Stimulated activated CD4-positive, alpha-beta T cell treated with anti-CD3 and anti-CD28 coated beads, Interleukin-1b, Interleukin-23, amount 100 ng/mL, for 4 hours (primary cell): ENCODE measurements around the gene GPR65.
A peak's percentile ranks its signal among the peaks of the same experiment; 100 is the strongest.

ENCODE experiments used
- DNase-seq, 2 donors: peaks; one replicate each; pipeline ENCODE4 v3.0.0-alpha.2; 2020; ENCODE audit warnings: low read depth in 2 of 2

Gene GPR65, protein sequence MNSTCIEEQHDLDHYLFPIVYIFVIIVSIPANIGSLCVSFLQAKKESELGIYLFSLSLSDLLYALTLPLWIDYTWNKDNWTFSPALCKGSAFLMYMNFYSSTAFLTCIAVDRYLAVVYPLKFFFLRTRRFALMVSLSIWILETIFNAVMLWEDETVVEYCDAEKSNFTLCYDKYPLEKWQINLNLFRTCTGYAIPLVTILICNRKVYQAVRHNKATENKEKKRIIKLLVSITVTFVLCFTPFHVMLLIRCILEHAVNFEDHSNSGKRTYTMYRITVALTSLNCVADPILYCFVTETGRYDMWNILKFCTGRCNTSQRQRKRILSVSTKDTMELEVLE

DNA sequence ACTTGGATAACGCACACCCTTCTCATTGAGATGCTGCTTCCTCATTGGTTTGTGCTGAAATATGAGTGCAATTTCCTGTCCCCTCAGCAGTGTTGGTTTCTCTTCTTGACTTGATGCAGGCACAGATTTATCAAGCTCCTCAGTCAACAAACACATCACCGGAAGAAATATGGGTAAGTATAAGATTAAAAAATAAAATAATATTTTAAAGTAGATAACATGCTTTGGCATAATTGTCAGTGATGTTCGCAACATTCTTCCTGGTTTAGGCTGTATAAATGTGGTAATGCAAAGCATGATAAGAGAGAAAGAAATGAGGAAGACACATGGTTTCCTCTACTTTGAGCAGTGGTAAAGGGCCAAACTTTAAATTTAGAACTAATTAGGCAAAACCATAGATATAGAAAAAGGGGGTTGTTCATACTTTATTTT is at the start of gene GPR65:
Gene GPR65 (plus strand): TSS at position 86 of the 432 bp plus-strand sequence. CDS start 5,713 bp downstream, outside the sequence.
- peak in 1 of 2 donors; percentile 18 for DNase-seq

DNA sequence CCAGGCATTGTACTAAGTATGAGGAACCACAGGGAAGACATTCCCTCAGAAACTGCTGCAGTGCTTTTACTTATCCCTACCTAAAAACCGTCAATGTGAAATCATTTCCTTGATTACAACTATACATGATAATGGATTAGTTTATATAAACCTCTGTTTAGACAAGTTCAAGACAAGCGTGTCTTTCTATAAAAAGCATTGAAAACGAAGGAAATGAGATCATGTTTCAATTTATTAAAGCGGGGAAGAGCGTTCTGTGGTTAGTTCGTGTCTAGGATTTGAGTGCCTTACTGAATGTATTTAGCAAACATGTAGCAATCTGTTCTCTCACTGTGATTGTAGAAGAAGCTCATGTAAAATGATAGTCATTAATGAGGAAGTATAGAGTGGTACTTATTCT is 49.4 kb upstream of the GPR65 start:
- DNase-seq, result no peak

DNA sequence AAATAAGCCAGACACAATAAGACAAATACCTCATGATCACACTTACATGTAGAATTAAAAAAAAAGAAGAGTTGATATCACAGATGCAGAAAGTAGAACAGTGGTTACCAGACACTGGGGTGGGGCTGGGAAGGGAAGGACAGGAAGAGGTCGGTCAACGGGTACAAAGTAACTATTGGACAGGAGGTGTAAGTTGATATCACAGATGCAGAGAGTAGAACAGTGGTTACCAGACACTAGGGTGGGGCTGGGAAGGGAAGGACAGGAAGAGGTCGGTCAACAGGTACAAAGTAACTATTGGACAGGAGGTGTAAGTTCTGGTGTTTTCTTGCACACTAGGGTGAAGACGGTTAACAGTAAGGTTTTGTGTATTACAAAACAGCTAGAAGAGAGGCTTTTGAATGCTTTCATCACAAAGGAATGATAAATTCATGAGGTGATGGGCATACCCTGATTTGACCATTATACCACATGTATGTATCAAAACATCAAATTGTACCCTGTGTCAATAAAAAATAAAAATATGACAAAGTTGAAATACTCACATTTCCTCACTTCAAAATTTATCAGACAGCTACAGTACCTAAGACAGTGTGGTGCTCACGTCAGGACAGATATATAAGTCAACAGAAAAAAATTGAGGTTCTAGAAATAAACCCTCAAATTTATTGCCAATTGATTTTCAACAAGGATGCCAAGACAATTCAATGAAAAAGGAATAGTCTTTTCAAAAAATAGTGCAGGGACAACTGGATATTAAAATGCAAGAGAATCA is 44.7 kb upstream of the GPR65 start:
- DNase-seq, result no peak

DNA sequence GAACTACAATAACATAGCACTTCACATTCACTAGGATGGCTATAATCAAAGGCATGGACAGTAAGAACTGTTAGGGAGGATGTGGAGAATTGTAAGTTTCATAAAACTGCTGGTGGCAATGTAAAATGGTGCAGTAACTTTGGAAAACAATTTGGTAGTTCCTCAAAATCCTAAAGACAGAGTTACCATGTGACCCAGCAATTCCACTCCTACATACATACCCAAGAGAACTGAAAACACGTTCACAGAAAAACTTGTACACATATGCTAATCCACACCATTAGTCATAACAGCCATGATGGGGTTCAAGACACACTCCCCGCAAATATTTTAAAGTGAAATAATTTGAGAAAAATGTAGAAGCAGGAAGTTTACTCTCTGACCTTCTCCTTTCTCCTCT is 43.7 kb upstream of the GPR65 start:
- no peak for DNase-seq

DNA sequence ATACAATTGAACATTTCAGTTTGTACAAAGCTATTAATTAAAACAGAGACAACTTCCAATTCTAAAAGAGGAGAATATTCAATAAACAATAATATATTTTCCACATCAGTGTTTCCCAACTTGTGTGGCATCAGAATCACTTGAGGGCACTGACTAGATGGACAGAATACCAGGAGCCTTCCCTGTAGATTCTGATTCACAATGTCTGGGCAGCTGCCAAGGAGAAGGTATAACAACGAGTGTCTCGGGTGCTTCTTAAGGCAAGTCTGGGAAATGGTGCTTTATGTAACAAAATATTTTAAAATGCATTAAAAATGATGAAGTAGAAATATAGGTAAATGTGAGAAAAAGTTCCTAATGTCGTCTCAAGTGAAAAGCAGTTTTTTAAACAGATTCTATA is 38.1 kb upstream of the GPR65 start:
- DNase-seq, result no peak

DNA sequence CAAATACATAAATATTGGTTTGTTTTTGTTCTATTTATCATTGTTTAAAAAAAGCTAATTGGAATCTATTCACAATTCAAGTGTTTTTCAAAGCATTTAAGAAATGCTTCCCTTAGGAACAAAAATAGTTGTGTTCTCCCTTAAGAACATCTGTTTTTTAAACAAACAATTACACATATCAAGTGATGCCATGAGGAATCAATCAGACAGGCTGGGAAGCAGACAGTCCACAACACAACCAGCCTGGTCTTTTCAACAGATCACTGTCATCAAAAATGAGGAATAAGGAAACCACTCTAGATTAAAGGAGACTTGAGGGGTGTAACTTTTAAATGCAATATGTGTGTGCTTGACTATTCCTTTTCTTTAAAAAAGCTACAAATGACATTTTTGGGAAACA is 37.4 kb upstream of the GPR65 start:
- no peak for DNase-seq

DNA sequence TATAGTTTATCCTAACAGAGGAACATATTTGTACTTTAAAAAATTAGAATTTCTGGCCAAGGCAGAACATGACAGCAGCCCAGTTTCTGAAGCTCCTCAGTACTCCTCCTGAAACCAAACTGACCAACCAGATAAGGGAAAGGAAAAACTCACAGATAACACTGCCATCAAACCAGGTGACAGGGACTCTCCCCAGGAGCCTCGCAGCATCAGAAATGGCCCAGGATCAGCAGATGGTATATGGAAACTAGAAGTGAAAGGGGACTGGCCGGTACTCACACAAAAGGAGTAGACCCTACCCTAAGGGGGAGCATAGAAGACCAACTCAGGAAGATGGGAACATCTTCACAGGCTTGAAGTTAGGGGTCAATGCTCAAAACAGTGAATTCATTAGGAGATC is 33.9 kb upstream of the GPR65 start:
- DNase-seq, result no peak

DNA sequence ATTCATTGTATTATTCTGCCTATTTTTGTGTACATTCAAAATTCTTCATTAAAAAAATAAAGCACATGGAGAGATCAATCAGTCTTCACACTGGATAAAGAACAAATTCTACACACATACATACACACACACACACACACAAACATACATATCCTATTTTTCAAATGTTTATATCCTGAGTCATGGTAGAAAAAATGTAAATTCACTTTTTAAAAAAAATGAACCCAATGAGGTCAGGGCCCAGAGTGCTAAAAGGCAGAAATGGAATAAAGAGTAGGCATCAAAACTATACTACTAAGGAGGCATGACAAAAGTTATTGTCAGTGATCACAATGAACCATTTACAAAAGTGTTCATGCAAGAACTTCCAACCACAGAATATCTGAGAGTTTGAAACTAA is 29.3 kb upstream of the GPR65 start:
- DNase-seq, result no peak

DNA sequence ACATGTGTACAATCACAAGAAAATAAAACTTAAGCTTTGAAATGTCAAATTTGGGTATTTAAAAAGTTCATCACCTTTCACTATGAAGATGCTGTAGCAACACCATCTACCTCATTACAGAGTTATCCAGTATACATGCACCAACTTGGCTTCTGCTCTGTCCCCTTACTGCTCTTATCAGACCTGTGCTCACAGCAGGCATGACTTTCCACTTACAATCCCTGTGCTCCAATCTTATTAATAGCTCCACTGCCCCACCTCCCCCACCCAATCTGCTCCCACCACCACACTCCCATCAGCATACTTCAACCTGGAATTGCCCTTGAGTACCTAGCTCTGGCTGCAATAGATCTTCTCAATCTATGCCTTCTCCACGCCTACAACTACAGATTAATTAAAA is 25.2 kb upstream of the GPR65 start:
- DNase-seq, result no peak

DNA sequence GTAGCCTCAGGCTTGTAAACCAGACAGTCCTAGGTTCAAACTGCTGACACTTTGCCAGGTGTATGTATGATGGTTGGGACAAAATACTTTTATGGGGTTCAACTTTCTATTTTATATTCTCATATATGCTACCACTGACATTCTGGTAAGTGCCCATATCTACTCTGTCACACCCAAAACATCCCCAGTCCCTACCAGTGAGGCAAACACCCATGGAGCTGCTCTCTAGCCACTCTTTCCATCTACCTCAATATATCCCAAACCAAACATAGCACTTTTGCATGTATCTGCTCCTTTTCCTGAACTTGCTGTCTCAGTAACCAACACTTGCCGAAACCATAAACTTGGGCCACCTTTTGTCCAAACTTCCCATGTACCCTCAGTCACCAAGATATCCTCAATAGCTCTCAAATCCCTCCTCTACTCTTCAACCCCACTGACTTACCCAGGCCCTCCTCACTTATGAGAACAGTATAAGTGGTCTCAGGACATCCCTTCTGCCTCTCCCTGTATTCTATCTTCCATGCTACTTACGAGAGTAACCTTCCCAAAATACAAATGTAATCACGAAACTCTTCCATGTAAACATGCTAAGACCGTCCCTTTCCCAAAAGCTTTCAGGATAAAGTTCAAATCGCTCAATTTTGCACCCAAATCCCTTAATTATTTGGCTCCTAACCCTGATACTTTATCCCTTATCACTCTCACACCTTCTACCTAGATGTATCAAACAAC is 15.5 kb upstream of the GPR65 start:
- DNase-seq, result no peak

DNA sequence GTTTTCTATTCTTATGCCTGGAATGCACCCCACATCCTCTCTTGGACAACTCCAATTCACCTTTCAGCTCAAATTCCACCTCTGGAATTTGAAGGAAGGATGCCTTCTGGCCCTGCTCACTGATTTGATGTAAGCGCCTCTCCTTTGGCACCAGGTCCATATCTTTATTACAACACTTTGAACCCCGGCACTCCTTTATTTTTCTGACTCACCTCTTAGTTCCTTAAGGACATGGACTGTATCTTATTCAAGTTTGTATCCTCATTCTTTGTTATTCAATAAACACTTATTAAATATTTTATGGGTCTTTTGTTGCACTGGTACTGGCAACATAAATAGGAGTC is 15.0 kb upstream of the GPR65 start:
- no peak for DNase-seq

DNA sequence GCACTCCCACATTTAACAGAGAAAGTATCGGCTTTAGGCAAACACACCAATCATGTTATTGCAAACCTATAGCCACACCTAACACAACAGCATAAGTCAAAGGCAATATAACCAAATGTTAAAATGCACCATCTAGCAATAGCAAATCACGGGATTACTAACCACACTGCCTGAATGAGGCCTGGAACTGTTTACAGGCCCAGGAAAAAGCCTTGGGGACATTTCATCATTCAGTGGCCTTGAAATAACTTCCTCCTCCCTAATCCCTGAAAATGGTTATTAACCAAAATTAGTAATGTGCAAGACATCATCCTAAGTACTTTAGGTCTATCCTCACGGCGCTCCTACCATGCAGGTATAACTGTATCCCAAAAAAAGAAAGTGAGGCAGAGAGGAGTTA is 14.3 kb upstream of the GPR65 start:
- no peak for DNase-seq

DNA sequence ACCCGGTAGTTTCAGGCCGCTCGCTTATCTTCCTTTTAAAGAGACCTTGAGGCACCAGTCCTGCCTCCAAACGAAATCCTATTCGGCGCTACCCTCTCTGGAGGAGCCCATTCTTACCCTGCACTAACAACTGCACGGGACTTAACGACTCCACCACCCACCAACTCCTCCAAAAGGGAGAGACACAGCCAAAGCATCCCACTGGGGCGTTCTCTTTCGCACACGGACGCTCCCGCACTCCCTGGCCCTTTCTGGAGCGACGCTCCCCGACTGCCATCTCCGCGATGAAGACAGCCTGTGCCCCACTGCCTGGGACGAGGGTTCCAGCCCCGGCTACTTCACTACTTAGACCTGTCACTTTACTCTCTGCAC is 12.6 kb upstream of the GPR65 start:
- DNase-seq, result no peak

DNA sequence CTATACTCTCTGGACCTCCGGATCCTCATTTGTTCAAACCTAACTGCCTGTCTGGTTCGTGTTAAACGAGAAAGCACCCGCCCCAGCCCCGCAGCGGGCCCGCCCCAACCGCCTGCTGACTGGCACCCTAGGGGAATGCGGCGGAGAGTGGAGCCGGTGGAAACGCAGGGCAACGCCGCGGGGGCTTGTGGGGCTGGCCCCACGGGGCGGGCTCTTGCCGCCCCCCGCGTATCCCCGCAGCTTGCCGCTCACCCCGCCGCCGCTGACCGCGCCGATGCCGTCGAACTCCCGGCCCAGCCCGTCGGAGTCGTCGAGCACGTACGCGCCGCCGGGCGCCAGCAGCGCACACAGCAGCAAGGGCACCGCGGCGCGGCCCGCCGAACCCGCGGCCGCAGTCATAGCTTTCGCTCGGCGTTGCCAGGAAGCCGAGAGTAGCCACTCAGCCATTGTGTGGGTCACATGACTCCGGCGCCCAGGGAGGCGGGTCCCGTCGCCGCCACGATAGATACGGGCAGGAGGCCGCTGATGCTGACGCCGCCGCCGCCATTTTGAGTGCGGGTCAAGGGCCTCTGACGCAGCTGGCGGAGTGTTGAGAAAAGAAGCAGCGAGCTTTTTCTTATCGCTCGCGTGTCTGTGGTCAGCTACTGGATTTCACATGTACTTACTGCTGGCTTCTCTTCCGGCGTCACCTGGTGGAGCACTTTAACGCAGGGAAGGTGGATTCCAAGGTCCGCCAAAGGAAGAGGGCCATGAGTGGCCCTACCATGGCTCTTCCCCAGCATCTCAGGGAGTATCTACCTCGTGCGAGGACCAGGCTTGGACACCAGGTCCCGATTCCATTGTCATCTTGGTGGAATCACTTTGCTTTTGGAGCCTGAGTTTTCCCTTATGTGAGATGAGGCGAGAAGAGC is 12.0 kb upstream of the GPR65 start, which contains the start of gene GALC:
Gene GALC (minus strand): TSS at position 465 of the 911 bp plus-strand sequence. CDS start 18 bp downstream, at position 447.
- peak; percentile 89 to 91 for DNase-seq

DNA sequence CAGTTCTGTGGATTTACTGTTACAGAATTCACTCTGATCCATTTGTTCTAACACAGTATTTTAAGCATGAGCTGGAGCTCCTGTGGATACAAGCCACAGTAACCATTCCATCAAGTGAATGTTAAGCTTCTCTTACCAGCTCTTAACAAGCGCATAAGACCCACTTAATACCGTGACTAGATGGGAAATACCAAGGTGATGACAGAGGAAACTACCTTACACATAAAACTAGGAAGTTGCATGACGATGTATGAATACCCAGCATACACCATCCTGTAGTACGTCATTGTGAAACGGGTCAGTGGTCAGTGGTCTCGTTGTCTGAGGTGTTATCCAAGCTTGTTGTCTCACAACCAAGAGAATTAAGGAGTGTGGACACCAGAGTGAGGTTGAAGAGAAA is 10.0 kb upstream of the GPR65 start:
- DNase-seq, result no peak

DNA sequence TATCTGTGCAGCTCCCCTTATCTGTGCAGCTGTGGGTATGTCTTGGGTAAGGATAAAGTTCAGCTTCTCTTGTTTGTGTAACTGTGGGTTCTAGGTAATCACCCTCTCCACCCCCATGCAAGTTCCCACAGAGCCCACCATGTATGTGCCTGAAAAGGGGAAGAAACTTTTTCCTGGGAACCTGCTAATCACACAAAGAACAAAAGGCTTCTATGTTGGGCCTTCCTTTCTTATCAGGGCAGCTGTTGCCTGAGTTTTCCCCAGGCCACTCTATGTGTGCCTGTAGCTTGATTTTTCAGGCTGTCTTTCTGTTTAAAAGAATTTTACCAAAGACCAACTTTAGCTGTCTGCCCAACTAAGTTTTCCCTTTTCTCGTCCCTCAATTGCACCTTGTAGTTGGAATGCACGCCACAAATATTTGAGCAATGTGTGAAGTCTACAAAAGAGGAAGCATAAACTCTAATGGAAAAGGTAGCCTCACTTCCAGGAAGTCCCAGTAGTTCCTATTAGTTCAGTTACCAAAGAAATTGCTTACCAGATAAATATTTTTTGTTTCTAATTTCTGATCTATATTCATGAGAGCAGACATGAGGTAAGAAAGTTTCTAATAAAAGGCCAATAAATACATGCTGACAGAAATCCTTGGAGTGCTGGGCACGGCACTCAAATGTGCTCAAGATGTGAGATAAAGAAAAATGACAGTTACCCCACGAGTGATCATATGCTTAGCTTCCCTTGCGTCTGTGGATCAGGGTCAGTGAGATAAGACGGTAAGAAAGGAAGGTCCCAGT is 9.2 kb upstream of the GPR65 start:
- DNase-seq, result no peak

DNA sequence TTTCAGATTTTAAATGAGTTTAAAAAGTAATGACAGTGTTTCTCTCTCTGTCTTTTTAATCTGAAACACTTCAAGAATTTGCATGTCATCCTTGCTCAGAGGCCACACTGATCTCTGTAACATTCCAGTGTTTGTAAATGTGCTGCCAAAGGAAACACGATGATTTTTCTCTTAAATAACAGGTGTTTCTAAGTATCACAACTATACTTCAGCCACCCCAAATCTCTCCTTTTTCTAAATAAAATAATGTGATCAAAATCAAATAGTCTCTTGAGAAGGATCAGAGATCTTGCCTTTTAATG is 8.7 kb upstream of the GPR65 start:
- no peak for DNase-seq

DNA sequence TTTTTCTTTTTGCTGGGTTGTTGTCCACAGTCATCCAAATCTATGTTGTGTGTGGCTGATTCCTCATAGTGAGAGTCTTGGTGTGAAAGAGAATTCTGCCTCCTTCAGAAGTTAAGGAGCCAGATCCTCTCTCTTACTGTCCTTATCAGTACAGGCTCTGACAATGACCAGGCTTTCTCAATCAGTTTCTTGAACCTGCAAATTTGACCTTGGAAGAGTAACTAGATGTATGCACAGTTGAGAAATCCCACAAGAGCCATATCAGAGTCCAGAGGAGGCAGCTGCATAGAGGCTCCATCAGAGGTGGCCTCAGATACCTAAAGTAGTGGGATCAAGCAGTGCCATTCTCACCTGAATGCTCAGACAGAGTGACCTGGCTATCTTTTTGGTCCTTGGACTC is 6.5 kb upstream of the GPR65 start:
- DNase-seq, result no peak

DNA sequence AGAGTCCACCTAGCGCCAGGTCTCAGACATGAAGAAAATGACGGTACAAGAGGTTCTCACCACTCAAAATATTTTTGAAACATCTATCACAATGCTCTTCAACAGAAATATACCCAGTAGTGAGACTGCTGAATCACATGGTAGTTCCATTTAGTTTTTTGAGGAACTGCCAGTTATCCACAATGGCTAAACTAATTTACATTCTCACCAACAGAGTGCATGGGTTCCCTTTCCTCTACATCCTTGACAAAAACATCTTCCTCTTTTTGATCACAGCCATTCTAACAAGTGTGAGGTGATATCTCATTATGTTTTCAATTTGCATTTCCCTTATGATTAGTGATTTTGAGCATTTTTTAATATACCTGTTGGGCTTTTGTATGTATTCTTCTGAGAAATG is 5.7 kb upstream of the GPR65 start:
- no peak for DNase-seq

DNA sequence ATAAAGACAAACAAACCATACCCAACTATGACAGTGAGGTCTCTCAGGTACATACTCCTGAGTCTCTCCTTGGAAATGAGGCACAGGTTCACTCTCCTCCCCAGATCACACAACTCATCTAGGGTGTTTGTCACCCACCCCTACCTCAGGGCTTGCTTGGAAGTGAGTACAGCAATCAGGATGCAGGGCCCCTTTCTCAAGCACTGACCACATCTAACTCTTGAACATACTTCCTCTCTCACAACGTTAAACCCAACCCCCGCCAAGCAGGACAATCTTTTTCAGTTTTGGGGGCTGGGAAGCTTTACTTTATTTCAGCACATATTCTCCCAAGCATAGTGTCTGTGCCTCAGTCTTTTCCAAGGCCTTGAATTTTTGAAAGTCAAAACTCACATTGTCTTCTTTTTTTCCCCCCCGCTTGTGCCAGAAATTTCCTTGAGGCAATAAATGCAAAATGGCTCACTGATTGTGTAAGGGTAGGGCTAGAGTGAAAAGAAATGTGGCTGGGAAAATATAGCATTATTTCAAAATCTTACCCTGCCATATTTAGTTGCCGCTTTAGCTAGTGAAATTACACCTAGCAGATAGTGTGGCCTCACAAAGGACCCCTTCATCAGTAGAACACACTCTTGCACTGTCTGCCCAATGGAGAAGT is 2.4 kb upstream of the GPR65 start:
- DNase-seq, result no peak
